Skeletal muscle satellite cell (primary cell): Measurements from ENCODE around the gene DIAPH2.

Experiments used
- H3K27me3 ChIP-seq: 2 replicates; pipeline ENCODE4 v1.7.0; 2013; ENCODE audit warnings: low read length; ENCODE audit not compliant: control insufficient read depth, insufficient read depth
- H3K36me3 ChIP-seq: 2 replicates; pipeline ENCODE4 v1.7.0; 2013; ENCODE audit warnings: mild to moderate bottlenecking, control low read depth, low read length; ENCODE audit not compliant: insufficient read depth
- H3K4me1 ChIP-seq: 2 replicates; pipeline ENCODE4 v1.7.0; 2013; ENCODE audit warnings: low read length; ENCODE audit not compliant: control insufficient read depth, insufficient read depth
- H3K4me2 ChIP-seq: 2 replicates; pipeline ENCODE4 v1.7.0; 2013; ENCODE audit warnings: mild to moderate bottlenecking, low read length
- H3K4me3 ChIP-seq: 2 replicates; pipeline ENCODE4 v1.7.0; 2013; ENCODE audit warnings: low read length
- H3K9ac ChIP-seq: 2 replicates; pipeline ENCODE4 v1.7.0; 2013; ENCODE audit warnings: mild to moderate bottlenecking, low read depth, low read length, moderate library complexity
- H3K9me3 ChIP-seq: replicated peaks from 2 replicates; pipeline ENCODE4 v1.7.0; 2013; ENCODE audit warnings: mild to moderate bottlenecking, control low read depth, low read length

Gene DIAPH2

GRCh38 chrX:97267396-97268181 is 582.9 kb downstream of the DIAPH2 start:
- no peaks in the 10 kb centered on the region for H3K27me3 ChIP-seq
- no peaks in the 10 kb centered on the region for H3K9me3 ChIP-seq
- no peak overlapping the region for H3K4me3 ChIP-seq

DNA sequence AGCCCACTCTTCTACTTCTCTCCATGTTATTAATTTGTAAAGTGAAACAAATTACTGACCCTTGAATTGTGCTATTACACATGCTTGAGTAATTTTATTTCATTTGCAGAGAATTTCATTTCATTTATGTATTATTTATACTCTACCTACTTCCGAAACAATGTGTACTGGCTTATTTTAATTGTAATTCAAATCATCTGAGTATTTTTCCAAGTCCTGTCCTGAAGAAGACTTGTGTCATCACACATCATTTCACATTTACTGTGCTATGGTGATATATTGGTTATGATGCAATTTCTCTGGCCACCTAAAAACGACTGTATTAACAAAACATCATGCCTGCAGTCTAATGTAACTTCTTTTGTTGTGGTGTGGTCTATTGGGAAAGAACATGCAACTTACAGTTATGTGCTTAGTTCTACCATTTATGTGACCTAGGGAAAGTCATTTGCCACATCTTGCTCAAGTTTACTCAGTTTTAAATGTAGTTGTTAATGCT is 583.6 kb downstream of the DIAPH2 start:
- no peaks in the 10 kb centered on the region for H3K9me3 ChIP-seq
- no peak overlapping the region for H3K4me2 ChIP-seq
- H3K9ac ChIP-seq: no peak overlapping the region
- no peaks in the 10 kb centered on the region for H3K27me3 ChIP-seq
- H3K4me3 ChIP-seq: no peak overlapping the region
- H3K36me3 ChIP-seq: no peaks in the 10 kb centered on the region
- H3K4me1 ChIP-seq: peaks cover 3% of the 10 kb centered on the region

More at GRCh38 chrX:97267396-97268181, 582.9 kb downstream of the DIAPH2 start:
- Histone ChIP-seq H3K4me2 (no peak overlapping the region), H3K4me1 (peaks cover 3% of the 10 kb centered on the region), H3K9ac (no peak overlapping the region), H3K36me3 (no peaks in the 10 kb centered on the region)

- H3K27me3 ChIP-seq: no peaks in the 10 kb centered on the region
- H3K4me3 ChIP-seq: no peak overlapping the region
- no peak overlapping the region for H3K4me2 ChIP-seq
- H3K9ac ChIP-seq: no peak overlapping the region
- H3K4me1 ChIP-seq: no peaks in the 10 kb centered on the region
- H3K36me3 ChIP-seq: no peaks in the 10 kb centered on the region
- no peaks in the 10 kb centered on the region for H3K9me3 ChIP-seq
Measured at GRCh38 chrX:97284531-97284930, 599.9 kb downstream of the DIAPH2 start.

DNA sequence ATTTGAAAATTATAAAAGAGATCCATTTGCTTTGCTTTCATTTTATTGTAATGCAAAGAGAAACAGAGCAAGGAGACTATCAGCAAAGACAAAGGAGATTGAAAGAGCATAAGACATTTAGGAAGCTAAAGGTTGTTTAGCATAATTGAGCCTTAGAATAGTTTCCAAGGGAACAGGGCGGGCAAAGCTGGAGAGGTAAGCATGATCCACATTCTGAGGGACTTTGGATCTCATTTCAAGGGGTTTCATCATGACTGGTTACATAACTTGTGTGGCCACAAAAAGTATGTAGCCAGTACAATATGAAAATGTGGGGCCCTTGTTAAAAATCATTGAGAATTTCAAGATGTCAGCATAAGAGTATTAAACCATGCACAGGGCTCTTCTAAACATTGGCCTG is 605.6 kb downstream of the DIAPH2 start:
- H3K4me3 ChIP-seq: no peak overlapping the region
- no peak overlapping the region for H3K9ac ChIP-seq
- no peaks in the 10 kb centered on the region for H3K36me3 ChIP-seq
- no peak overlapping the region for H3K4me2 ChIP-seq
- H3K4me1 ChIP-seq: no peaks in the 10 kb centered on the region
- no peaks in the 10 kb centered on the region for H3K9me3 ChIP-seq
- no peaks in the 10 kb centered on the region for H3K27me3 ChIP-seq

- no peak overlapping the region for H3K4me3 ChIP-seq
- no peaks in the 10 kb centered on the region for H3K27me3 ChIP-seq
- H3K4me1 ChIP-seq: no peaks in the 10 kb centered on the region
- H3K9me3 ChIP-seq: no peaks in the 10 kb centered on the region
- H3K9ac ChIP-seq: no peak overlapping the region
- no peaks in the 10 kb centered on the region for H3K36me3 ChIP-seq
- no peak overlapping the region for H3K4me2 ChIP-seq
Measured at GRCh38 chrX:97294041-97294440, 609.4 kb downstream of the DIAPH2 start.

GRCh38 chrX:97295954-97296353 is 611.3 kb downstream of the DIAPH2 start:
- Histone ChIP-seq H3K4me1 (no peaks in the 10 kb centered on the region), H3K36me3 (no peaks in the 10 kb centered on the region), H3K4me3 (no peak overlapping the region)

DNA sequence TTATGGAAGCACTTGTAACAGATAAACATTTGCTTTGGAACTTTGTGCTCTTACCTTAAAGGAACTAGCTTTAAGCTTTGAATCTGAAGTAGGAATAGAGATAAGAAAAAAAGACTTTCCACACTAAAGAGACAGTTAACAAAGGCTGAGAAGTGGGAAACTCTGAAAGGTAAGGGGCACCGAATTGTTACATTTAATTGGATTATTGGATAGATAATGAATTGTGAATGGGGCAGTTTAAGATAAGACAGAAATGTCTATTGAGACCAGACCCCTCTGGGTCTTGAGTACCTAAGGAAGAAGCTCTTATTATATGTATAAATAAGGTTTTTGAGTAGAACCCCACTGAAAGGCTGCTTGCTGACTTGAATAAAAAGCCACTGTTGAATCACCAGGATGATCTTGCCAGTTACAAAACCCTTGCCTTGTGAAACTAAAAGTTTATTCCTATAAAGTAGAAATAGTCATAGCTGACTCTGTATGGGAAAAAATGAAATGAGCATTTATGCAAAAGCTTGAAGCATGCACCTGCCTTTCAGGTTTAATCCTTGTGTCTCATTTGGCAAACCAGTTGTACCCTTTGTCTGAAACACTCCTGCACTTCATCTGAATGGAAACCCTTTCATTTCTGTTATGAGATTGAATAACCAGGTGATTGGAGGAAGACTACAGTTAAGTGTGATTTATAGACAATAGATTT is 622.3 kb downstream of the DIAPH2 start:
- Histone ChIP-seq H3K4me3 (no peak overlapping the region), H3K4me2 (no peak overlapping the region), H3K4me1 (no peaks in the 10 kb centered on the region), H3K9me3 (no peaks in the 10 kb centered on the region), H3K9ac (no peak overlapping the region), H3K36me3 (no peaks in the 10 kb centered on the region), H3K27me3 (no peaks in the 10 kb centered on the region)

More at GRCh38 chrX:97295954-97296353, 611.3 kb downstream of the DIAPH2 start:
- Histone ChIP-seq H3K9ac (no peak overlapping the region), H3K27me3 (no peaks in the 10 kb centered on the region), H3K4me2 (no peak overlapping the region), H3K9me3 (no peaks in the 10 kb centered on the region)

DNA sequence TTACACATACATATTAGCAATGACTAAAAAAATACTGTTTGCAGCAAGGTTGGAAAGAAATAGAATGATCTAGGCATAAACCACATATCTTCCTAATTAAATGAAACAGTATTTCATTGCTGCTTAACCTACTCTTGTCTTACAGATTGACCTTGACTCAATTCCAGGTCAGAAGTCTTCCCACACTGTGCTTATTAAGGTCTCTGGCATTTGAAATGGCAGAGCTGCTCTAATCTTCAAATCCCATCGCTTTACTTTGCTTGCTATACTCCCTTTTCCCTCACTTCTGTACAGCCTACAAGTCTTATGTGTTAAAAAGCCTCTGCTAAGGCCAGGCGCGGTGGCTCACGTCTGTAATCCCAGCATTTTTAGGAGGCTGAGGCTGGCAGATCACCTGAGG is 623.5 kb downstream of the DIAPH2 start:
- Histone ChIP-seq H3K9ac (no peak overlapping the region), H3K4me3 (no peak overlapping the region), H3K4me1 (no peaks in the 10 kb centered on the region), H3K27me3 (no peaks in the 10 kb centered on the region), H3K9me3 (no peaks in the 10 kb centered on the region), H3K36me3 (no peaks in the 10 kb centered on the region), H3K4me2 (no peak overlapping the region)

DNA sequence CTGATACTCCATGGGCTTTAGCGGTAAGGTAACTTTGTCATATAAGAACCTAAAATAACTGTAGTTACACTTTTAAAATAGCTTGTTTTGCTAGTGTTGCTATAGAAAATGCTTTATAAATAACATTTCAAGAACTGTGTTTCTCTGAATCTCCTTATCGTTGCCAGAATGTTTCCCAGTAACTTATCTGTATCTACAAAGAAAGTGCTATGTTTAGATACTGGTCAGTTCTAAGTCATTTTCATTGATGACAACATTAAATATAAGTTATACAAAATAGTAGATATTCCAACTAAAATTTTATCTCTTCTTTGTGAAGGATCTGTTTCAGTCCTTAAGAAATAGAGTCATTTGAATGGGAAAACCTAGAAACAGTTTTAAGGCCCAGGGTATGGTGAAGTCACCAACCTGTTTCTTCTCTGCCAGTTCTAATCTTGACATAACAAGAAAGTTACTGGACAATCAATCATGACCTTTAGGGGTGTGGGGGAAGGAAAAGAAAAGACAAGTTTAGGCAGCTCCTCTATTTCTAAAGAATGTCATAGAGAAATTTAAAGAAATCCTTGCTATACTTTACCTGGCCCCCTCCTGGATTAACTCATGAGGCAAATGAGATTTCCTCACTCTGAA is 625.0 kb downstream of the DIAPH2 start:
- no peaks in the 10 kb centered on the region for H3K4me1 ChIP-seq

DNA sequence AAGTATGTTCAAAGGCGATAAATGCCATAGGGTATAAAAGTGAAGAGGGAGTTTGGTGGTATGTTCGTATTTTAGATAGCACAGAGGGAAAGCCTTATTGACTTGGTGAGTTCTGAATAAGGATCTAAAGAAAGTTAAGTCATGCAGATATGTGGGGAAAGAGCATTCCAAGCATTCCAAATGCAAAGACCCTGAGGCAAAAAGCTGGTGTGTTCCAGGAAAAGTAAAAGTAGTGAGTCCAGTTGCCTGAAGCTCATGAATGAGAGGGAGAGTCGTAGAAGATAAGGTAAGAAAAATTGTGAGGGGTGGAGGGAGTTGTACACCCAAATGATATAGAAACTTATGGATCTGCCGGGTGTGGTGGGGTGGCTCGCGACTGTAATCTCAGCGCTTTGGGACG is 625.7 kb downstream of the DIAPH2 start:
- Histone ChIP-seq H3K9me3 (no peaks in the 10 kb centered on the region), H3K4me1 (no peaks in the 10 kb centered on the region), H3K9ac (no peak overlapping the region), H3K36me3 (no peaks in the 10 kb centered on the region), H3K27me3 (no peaks in the 10 kb centered on the region), H3K4me2 (no peak overlapping the region), H3K4me3 (no peak overlapping the region)

More for the DNA sequence above, 625.0 kb downstream of the DIAPH2 start:
- H3K9ac ChIP-seq: no peak overlapping the region
- H3K4me3 ChIP-seq: no peak overlapping the region
- no peak overlapping the region for H3K4me2 ChIP-seq
- no peaks in the 10 kb centered on the region for H3K36me3 ChIP-seq
- no peaks in the 10 kb centered on the region for H3K9me3 ChIP-seq
- no peaks in the 10 kb centered on the region for H3K27me3 ChIP-seq

DNA sequence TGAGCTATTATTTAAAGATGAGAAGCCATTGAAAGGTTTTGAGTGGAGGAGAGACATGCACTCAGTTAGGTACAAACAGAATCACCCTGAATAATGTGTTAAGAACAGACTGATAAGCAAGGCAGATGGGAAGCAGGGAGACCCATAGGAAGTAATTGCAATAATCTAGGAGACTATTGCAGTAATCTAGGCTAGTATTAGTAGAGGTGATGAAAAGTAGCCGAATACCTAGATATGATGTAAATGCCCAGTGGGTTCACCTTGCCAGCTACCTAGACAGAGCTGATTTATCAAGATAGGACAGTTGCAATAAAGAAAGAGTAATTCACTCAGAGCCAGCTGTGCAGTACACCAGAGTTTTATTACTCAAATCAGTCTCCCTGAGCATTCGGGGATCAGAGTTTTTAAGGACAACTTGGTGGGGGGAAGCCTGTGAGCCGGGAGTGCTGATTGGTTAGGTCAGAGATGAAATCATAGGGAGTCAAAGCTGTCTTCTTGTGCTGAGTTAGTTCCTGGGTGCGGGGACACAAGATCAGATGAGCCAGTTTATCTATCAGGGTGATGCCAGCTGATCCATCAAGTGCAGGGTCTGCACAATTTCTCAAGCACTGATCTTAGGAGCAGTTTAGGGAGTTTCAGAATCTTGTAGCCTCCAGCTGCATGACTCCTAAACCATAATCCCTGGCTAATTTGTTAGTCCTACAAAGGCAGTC is 626.6 kb downstream of the DIAPH2 start:
- no peak overlapping the region for H3K4me2 ChIP-seq
- H3K9me3 ChIP-seq: no peaks in the 10 kb centered on the region
- no peak overlapping the region for H3K4me3 ChIP-seq
- H3K36me3 ChIP-seq: no peaks in the 10 kb centered on the region
- no peaks in the 10 kb centered on the region for H3K27me3 ChIP-seq
- no peaks in the 10 kb centered on the region for H3K4me1 ChIP-seq
- no peak overlapping the region for H3K9ac ChIP-seq
